Mammary microvascular endothelial cell (primary cell): Measurements from ENCODE around the gene IL9. TPM values are rescaled to one million over a fixed set of nuclear protein-coding genes. Genes with fewer than 3 reads are reported as not detected.

ENCODE experiments used
- total RNA-seq: library from RNA; depleted of rRNA; stranded (reverse); fragments of >200 nt; gene quantifications from 2 replicates; pipeline ENCODE4 v1.2.3, GENCODE V29; 2015

The IL9 gene
- not detected in 2 replicates for total RNA-seq

GRCh38 chr5:135895474-135896006 is at the start of gene IL9:
IL9 (minus strand) TSS chr5:135895841; CDS start chr5:135895816, 25 bp downstream.

Other genes starting within 250 kb of the IL9 start
- not detected in 2 replicates for gene SLC25A48, start 61.2 kb downstream of the IL9 start, total RNA-seq
- gene LECT2, start 59.1 kb upstream of the IL9 start, total RNA-seq = not detected in 2 replicates
- 36.1 and 39.9 TPM in 2 replicates for gene TGFBI, start 133.1 kb upstream of the IL9 start, total RNA-seq
- gene SMAD5, start 237.0 kb upstream of the IL9 start, total RNA-seq = 29.7 and 41.5 TPM in 2 replicates